GM12892 (cell line): ENCODE measurements around the gene VSTM2B.

Experiments
- POLR2AphosphoS5 ChIP-seq: IDR thresholded peaks from 2 replicates; pipeline ENCODE4 v1.6.1; 2011; ENCODE audit warnings: low read depth, low read length, control low read depth
- TAF1 ChIP-seq: IDR thresholded peaks from 2 replicates; pipeline ENCODE4 v1.6.1; 2011; ENCODE audit warnings: low read depth, mild to moderate bottlenecking, control low read depth, low read length, borderline replicate concordance

- no peak for TF ChIP-seq POLR2AphosphoS5
- no peak for TF ChIP-seq TAF1
These were observed 2.7 kb downstream of the VSTM2B start for GRCh38 chr19:29528350-29528945.
